Activated CD4-positive, CD25-positive, alpha-beta regulatory T cell treated with anti-CD3 and anti-CD28 coated beads, Interleukin-2, amount 50 U/mL, for 72 hours (primary cell): ENCODE data around the gene GPC3.
"Not testable (repeated sequence)": the region's sequence is repeated elsewhere in the genome, so short reads cannot be mapped to it uniquely, and the experiment has no call there.

Source experiments
- DNase-seq: peaks from one replicate; pipeline ENCODE4 v3.0.0; 2021

Gene GPC3

DNA sequence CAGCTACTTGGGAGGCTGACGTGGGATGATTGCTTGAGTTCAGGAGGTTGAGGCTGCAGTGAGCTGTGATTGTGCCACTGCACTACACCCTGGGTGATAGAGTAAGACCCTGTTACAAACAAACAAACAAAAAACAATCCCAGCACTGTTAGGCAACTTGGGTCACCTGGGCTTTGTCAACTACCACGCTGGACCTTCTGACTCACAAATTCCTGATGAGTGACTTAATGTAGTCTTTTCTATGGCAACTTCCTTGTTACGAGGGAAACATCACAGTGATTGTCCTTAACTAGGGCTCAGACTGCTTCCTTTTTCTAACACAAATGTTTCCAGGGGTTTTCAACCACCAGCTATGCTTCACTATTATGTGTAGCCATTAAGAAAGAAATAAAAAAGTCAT lies 441.3 kb downstream of the GPC3 start:
- no peak for DNase-seq

DNA sequence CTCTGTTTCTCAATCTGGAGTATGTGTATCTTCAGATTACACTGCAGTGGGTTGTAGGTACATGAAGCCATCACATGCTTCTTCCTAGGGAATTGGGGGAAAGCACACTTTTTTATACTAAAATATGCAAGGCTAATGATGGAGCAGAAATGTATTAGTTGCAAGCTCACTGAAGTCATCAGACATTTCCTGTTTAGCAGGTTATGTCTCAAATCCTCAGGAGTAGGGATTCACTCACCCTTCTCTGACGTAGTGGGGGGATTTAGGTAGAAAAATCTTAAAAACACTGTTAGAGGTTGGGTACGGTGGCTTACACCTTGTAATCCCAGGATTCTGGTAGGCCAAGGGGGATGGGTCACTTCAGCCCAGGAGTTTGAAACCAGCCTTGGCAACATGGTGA lies 441.7 kb downstream of the GPC3 start:
- no peak for DNase-seq

DNA sequence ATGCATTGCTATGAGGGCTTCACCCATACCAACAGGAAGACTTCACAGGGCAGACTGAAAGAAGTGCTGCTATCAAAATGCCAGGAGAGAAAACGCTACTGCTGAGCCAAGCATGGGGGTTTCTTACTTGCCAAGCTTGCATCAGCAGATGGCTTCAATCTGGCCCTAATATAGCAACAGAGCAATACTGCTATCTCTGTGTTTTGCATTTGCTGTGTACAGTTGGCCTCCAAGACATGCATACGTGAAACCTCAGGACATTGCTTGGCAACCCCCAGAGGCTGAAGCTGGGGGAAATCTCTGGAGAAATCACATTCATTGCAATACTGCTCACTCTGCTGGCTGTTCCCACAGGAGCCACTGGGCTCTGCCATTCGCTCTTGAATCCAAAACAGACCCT lies 442.9 kb downstream of the GPC3 start:
- no peak for DNase-seq

DNA sequence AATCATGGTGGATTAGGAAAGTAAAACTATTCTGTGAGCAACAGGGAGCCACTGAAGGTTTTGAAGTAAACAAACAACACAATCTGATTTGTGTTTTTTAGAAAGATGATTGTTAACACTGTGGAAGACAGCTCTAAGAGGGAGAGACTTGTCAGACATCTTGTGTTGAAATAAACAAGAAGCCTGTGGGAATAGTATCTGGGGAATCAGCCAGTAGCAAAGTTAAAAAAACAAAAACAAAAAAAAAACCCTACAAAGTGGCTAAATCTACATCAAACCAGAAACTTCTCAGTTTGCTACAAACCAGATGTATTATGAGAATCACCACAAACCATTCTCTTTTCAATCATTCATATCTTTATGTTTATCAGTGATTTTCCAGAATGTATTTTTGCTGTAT lies 444.4 kb downstream of the GPC3 start:
- DNase-seq = no peak

DNA sequence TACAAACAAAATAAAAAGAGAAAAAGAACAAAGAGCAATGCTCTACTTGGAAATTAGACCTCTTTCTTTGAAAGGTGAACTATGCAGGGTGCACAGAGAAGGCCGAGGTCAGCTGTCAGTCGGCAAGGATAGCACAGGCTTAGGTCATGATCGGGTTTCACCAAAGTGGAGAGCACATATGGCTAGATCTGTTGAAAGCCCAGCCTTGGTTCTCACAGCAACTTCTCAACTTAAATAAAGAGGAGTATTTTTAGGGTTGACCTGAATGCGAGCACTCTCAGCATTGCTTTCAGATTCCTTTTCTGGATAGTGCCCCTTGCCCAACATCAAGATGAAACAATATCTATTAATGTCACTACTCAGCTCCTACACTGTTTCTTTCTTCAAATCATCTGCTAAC lies 447.2 kb downstream of the GPC3 start:
- DNase-seq = no peak

DNA sequence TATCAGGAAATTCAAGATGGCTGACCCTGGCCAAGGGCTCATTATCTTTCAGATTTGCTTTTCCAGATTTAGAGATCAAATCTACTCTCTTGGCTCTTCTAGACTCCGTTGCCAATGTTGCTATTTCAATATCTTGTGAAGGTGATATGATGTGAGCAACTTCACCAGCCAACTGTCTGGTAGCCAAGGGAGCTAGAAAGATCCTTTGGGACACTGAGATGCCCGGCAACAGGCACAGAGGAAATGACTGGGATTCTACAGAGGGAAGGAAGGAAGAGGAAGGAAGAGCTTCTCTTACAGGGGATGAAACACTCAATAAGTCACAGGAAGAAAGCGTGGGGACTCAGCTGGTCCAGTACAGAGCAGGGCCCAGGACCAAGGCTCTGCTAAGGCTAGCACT lies 448.3 kb downstream of the GPC3 start:
- no peak for DNase-seq

DNA sequence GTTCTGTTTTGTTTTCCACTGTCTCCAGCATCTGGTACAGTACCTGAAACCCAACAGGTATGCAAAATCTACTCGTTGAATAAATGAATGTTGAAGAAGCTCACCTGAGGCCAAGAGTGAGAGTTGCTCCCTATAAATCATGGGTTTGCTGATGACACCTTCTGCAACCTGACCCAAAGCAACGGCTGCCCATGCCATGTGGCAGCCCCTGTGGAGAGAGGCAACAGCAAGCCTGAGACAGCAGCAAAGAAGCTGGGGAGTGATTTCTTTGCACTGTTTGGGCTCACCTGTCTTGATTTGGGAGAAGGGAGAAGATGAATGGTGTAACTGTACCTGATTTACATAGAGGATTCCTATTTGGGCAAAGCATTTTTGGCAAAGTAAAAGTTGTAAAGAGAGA lies 450.3 kb downstream of the GPC3 start:
- no peak for DNase-seq

DNA sequence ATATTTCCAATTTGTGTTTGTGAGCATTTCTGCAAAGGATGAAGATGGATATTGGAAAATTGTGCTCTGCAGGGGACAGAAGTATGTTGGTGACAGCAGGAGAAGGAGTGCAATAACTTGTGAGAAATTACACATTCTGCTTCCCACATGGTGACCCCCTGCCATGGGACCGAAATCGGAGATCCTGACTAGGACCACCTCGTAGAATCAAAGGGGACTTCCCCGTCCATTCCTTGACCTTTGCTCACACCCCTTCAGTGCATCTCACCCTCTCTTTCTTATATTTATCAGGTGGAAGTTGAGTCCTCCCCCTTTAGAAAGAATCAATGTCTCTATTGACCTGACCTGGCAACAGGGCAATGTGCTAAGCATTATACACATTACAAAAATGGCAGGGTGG lies 451.2 kb downstream of the GPC3 start:
- no peak for DNase-seq

DNA sequence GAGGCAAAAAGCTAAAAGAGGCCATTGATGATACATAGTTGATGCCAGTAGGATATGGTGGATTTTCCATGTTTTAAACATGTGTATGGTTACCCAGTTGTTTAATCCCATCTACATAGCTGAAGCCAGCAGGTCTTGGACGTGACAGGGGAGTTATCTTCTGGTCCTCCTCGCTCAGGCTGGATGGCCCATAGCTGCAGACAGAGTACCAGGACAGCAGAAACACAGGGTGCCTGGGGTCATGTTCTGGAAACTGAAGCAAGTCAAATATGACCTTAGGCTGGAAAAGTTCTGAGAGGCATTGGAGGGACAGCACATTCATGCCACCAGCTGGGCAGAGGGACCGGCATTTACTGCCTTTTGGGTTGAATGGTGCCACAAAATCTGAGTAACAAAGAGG lies 452.1 kb downstream of the GPC3 start:
- no peak for DNase-seq

DNA sequence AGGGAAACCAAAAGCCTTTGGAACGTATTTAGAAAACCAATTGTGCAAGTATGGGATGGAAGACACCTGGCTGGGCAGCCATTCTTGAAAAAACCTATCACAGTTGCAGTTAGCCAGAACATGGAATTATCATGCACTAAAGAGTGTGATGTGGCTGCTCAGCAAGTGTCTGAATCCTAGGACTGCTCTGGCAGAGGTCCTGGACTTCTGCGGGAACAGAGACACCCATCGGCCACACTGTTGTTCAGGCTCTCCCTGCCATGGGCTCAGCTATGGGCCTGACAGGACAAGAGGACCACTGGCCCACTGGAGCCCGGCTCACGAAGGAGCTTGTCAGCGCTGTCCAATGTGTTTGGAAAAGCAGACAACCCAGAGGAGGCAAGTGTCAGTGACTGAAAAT lies 454.4 kb downstream of the GPC3 start:
- DNase-seq = no peak

DNA sequence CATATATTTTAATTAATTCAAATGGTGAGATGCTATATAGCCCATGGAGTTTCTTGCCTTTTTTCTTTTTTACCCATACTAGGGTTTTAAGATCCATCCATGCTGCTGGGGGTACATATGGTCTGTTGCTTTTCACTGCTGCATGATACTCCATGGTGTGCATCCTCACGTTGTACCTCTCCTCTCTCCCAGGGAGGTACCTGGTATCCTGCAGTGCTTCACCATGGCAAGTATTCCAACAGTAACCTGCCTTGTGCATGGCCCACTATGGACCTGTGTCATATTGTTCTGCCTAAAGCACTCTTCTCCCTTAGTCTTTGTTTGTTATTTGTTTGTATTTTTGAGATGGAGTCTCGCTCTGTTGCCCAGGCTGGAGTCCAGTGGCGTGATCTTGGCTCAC lies 455.8 kb downstream of the GPC3 start:
- DNase-seq = no peak

DNA sequence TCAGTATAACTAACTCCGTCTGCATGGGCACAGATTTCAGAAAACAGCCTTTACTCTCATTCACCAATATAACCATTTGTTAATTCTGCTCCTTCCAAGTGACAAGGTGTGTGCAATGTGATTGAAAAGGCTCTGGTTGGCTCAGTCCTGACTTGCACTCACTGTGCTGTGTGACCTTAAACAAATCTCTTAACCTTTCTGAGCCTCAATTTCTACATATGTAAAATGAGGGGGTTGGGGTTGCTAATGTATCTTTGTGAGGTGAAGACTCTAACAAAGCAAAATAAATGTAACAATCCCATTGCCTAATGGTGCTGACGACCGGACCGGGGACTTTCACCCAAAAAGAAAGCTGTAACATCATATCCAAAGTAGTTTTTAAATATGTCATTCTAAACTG lies 457.6 kb downstream of the GPC3 start:
- DNase-seq = no peak

DNA sequence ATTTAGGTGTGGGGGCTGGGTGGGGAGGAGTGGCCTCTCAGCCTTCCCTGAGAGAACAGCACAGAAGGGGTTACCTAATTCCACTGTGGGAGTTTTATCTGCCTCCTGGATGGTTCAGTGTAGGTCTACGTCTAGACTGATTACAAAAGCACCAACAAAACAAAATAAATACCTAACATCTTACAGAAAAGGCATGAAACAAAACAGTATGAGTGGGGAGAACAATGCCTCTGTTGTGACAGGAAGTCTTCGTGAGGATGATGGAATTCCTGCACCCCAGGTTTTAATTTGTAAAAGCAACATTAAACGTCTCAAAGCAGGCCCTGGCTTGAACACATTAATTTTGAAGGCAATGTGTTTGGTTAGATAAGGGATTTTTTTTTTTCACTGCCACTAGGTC lies 458.0 kb downstream of the GPC3 start:
- DNase-seq = no peak

DNA sequence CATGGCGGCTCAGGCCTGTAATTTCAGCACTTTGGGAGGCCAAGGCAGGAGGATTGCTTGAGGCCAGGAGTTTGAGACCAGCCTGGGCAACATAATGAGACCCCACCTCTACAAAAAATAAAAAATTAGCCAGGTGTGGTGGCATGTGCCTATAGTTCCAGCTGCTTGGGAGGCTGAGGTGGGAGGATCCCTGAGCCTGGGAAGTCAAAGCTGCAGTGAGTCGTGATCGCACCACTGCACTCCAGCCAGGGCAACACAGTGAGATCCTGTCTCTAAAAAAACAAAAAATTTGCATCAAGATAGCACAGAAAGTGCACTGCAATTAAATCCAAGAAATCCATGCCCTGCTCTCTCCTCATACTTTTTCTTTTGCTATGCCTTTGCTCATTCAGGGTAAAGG lies 458.6 kb downstream of the GPC3 start:
- not testable (repeated sequence) for DNase-seq

DNA sequence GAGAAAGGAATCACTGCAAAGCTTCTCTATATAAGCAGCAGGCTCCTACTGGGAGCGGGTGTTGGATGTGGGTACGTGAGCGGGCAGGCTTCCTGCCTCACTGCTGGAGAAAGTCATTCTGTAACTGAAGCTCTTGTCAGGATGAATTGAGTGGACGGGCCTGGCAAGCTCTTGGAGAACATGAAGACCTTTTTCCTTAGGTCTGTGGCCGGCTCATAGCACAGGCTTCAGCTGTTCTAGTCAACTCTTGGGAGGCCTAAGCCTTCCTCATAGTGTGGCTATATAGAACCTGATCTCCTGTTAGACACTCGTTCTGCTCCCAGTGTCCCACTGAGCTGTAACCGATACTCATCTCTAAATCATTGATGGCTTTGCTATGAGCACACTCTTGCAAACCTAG lies 461.9 kb downstream of the GPC3 start:
- no peak for DNase-seq

DNA sequence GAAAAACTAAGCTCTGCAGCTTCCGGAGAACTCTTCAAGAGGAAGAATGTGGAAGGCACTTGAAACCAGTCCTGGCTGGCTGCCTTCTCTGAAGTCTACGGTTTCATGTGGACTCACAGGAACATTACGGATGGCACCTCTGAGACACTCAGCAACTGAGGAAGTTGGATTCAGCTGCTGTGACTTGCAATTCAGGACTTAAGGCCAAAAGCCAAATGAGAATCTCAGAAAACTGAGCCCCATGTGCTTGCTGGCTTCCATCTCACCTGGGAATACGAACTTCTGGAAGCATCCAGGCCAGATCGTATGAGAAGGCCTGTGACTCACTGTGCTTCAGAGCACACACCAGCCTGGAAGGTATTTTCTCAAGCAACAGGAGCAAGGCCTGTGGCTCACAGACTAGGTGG lies 462.3 kb downstream of the GPC3 start:
- no peak for DNase-seq

DNA sequence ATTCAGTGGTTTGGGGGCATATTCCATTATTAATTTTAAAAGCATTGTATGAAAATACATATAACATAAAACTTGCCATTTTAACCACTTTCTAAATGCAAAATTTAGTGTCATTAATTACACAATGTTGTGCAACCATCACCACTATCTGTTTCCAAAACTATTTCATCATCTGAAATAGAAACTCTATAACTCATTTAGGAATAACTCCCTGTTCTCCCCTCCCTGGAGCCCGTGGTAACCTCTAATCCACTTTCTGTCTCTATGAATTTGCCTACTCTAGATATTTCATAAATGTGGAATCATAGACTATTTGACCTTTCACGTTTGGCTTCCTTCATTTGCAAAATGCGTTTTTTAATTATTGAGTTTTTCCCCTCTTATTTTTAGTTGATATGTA lies 468.7 kb downstream of the GPC3 start:
- DNase-seq = no peak

DNA sequence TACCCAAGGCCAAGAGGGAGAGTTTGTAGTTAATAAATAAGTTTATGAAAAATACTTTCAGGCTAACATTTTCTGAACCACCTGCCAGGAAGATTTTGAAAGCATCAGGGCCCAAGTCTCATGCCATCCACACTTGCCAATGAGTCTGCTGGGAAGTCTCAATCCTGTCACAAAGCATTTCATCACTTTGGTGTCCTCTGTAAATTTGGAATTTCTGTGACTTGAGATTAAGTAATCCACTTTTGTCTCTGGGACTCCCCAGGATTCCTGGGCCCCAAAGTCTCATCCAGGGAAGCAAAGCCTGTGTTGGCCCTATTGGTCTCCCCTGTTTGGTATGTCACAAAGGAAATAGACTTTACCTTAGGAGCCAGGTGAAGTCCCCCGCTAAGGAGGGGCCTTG lies 470.9 kb downstream of the GPC3 start:
- no peak for DNase-seq

DNA sequence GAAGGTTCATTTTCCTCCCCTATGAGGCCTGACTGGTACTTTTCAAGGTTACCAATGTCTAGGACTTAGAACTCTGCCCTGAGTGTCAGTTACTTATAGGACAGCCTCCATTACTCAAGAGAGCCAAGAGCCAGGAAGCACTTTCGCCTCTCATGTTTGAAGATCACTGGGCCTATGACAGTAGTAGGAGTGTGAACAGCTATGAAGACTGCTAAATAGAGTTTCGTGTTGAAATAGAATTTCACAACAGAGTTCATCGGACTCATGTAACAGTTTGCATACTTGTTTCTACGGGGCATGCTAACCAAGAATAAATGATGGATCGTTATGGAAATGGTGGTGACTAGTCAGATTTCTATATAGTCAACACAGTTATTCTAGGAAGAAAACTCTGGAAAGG lies 472.3 kb downstream of the GPC3 start:
- no peak for DNase-seq

DNA sequence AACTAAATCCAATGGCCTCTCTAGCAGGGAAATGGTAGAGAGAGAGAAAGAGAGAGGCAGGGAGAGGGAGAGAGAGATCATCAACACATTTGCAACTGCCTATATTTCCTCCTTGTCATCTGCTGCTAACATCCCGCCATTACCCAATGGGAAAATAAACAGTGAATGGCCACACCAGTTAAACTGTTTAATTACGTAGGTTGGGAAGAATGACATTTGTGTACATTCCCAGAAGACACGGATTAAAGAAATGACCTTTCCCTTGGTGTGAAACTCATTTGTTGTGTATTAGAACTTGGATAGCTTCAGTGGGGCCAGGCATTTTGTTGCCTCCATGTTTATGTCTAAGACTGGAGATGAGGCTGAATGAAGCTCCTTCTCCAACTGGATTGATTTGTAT lies 474.4 kb downstream of the GPC3 start:
- no peak for DNase-seq

DNA sequence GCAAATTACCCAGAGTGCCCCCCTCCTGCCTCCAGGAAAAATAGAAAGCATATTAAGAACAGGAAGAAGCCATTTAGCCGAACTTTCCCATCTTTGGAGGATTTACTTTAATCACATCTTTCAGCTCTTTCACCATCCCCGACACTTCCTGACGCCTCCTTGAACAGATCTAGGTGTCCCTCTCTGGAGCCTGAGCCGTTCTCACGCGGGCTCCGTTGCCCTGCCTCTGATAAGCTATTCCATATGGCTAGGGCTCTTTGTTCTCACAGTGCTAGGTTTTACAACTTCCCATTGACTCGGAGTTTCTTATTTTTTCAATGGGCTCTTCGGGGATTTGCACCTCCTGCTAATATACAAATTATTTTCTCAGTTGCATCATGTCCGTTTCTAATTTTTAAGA lies 488.0 kb downstream of the GPC3 start:
- DNase-seq = no peak

DNA sequence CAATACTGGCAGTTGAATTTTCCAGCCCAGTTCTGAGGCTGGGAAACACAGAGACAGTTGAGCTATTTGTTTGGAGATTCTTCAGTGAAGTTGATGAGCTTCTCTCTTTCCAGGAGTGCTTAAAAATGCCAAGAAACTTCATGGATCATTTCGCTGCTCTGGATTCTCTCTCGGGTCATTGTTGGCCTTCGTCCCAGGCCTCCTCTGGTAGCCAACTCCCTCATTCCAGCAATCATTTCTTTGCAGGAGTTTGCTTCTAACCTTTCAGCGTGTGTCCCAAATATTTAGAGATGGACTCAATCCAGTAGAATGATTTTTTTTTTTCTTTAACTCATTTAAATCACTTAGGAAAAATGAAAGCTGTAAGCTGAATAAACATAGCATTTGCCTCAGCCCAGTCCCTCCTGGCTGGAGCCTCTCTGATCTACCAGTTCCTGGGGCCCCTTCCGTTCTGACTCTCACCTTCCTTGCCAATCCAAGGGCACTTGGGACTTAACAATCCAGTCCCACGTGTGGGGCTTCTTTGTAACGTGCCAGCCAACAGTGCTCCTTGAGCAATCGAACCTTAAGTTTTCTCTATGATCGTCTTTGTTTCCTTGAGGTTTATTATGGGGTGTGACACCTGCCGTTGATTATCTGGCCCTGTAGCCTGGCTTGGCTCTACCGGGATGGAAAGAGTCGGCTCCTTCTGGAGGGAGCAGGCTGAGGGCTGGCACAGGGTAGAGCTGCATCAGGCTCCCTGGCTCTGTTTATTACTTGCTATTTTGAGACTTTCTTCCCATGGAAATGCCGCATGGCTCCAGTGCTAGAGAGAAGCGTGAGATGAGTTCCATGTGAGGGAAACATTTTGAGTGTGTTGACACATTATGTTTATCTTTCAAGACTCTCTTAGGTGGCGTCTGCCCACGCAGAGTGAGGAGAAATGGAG lies 489.7 kb downstream of the GPC3 start:
- DNase-seq = no peak

DNA sequence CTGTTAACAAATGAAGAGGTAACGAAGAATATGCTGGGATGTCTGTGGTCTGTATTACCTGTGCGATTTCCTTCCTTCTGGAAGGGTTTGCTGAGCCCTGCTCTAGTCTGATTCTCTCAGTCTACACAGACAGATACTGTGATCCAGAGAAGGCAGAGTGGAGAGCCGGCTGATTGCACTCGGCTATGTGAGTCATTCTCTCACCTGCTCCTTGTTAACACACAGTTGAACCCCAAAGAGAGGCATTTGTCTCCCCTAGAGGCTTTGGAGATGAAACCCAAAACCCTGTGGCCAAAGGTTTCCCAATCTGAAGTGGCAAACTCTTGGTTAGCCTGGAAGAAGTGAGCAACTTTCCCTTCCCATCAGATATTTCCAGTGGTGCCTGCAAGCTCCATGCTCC lies 492.0 kb downstream of the GPC3 start:
- no peak for DNase-seq

DNA sequence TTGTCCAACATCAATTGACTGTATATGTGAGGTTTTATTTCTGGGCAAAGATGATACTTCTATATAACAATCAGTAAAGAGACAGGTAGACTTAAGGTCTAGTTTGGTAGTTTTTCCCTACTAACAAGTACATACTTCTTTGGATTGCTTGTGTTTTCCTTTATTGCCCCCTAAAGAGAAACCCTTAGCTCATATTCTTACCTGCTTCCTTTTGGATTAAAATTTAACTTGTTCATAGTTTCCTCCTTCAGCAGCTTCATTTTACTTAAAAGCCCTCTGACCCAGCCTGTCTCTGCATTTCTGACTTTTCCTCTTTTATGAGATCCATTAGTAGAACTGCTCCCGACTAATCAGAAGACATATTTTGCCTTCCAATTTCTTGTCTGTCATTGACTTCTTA lies 494.4 kb downstream of the GPC3 start:
- DNase-seq = no peak
